ENCODE measurements around the gene NCAM1.

GRCh38 chr11:113023228-113023627 is 62.0 kb downstream of the NCAM1 start:
- TF ChIP-seq POLR2A (IDR thresholded peaks at IDR 0.05) = no peak
- TF ChIP-seq CTCF (IDR thresholded peaks at IDR 0.05 in 8 of 11, conservative IDR thresholded peaks at IDR 0.05 in 3 of 11) = no peak

Measured in spleen (tissue), 7 donors.